Sigmoid colon (tissue), 7 donors: ENCODE results near the gene KLHL26. TPM values are rescaled to one million over a fixed set of nuclear protein-coding genes. Genes with fewer than 3 reads are reported as not detected.

Experiments
- DNase-seq: peaks from one replicate; pipeline ENCODE4 v3.0.0-alpha.2; 2019
- H3K27ac ChIP-seq, 4 donors: fragments of 200-600 bp; sonication (generic); one replicate each; pipeline ENCODE4 v1.5.1; 2016 to 2019; ENCODE audit warnings: mild to moderate bottlenecking in 1 of 4
- H3K27me3 ChIP-seq, 3 donors: fragments of 200-600 bp; sonication (generic); one replicate each; pipeline ENCODE4 v1.5.1; 2019; ENCODE audit warnings: mild to moderate bottlenecking in 1 of 3
- H3K36me3 ChIP-seq, 4 donors: fragments of 200-600 bp; sonication (generic); one replicate each; pipeline ENCODE4 v1.5.1; 2016 to 2019
- H3K4me1 ChIP-seq, 4 donors: fragments of 200-600 bp; sonication (generic); one replicate each; pipeline ENCODE4 v1.5.1; 2017 to 2019
- H3K4me3 ChIP-seq, 4 donors: fragments of 200-600 bp; sonication (generic); one replicate each; pipeline ENCODE4 v1.5.1; 2017 to 2019; ENCODE audit warnings: mild to moderate bottlenecking in 2 of 4, moderate library complexity in 1 of 4
- H3K9me3 ChIP-seq, 4 donors: fragments of 200-600 bp in 3 of 4; sonication (generic) in 3 of 4; one replicate each; pipeline versions ENCODE4 v1.5.1 to v1.6.1; 2013 to 2019
- CTCF ChIP-seq, 4 experiments: fragments of 450-650 bp in 3 of 4; fragments of 200-600 bp in 1 of 4; IDR thresholded peaks; one replicate each; pipeline ENCODE4 v1.5.1; 2016 to 2019; ENCODE audit warnings: antibody characterized with exemption in 4 of 4, mild to moderate bottlenecking in 3 of 4, moderate library complexity in 2 of 4
- EP300 ChIP-seq, 4 donors: sonication (generic); formaldehyde crosslinking; IDR thresholded peaks; one replicate each; pipeline ENCODE4 v1.6.1; 2017; ENCODE audit warnings: antibody characterized with exemption in 4 of 4
- POLR2A ChIP-seq, 2 donors: fragments of 450-650 bp; IDR thresholded peaks; one replicate each; pipeline ENCODE4 v1.6.1; 2016; ENCODE audit warnings: antibody characterized with exemption in 2 of 2, mild to moderate bottlenecking in 2 of 2, moderate library complexity in 2 of 2
- POLR2AphosphoS5 ChIP-seq, 4 donors: sonication (generic); formaldehyde crosslinking; IDR thresholded peaks; one replicate each; pipeline ENCODE4 v1.6.1; 2017; ENCODE audit warnings: antibody characterized with exemption in 4 of 4
- whole genome bisulfite sequencing, 2 donors: extraction: QIAGEN DNeasy Blood & Tissue Kit; methylation state at CpG; one replicate each; pipeline ENCODE4 v1.1.7; 2013; 5-methylcytosine and 5-hydroxymethylcytosine counted together
- intact Hi-C: fragments of 100-400 bp; cut with DNase I; formaldehyde crosslinking; loops from one replicate; pipeline ENCODE4 v1.15.1; 2023
- polyA plus RNA-seq, 3 donors: library from polyadenylated mRNA; stranded (reverse); fragments of 200-250 nt; gene quantifications; one replicate each; pipeline ENCODE4 v1.2.3, GENCODE V29; 2013
- total RNA-seq, 4 donors: library from RNA; depleted of rRNA; stranded (reverse); fragments of >200 nt; gene quantifications; one replicate each; pipeline ENCODE4 v1.1.0, GENCODE V29; 2016
- donor health status: healthy with polysubstance abuse.
- donor health status: Bipolar disorder and iron deficiency.
- donor health status: healthy.

The KLHL26 gene
- total and polyA plus RNA-seq, 7 donors = 1.6 to 8.3 (median 4.8) TPM

DNA sequence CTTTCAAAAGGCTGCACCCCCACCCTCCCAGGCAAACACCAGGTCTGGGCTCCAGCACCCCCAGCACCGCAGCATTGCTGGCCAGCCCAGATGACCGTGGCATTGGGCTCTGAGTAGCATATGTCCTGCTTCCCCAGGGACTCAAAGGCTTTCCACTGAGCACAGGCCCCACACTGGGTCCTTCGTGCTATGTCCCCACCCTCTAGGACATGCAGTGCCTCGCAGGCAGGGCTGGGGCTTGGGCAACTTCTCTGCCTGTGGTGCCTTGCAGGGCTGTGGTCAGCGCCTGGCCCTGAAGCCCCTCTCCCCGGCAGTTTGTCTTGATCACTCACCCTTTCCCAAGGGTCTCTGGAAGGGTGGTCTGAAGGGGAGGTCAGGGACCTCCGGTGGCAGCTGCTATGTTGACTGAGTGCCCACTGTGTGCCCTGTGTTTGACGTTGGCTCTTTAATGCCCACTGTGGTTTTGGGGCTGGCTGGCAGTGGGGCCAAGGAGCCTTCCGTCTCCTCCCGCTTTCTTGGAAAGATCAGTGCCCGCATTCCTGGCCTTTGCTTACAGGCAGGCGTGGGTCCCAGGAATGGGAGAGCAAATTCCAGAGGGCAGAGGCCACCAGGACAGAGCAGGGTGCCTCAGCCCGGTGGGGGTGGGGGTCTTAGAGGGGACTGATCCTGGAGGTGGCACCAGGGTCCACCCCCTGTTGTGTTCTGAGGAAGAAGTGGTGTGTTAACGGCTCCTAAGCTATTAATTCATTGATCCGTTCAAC lies 26.3 kb downstream of the KLHL26 start:
- peaks cover 0 to 19% (median 10%) of the 10 kb centered on the region in 4 donors for H3K36me3 ChIP-seq
- TF ChIP-seq EP300 (IDR thresholded peaks at IDR 0.05) = no peak
- TF ChIP-seq POLR2AphosphoS5 (IDR thresholded peaks at IDR 0.05) = no peak
- no peak for TF ChIP-seq CTCF (IDR thresholded peaks at IDR 0.05)
- no peak for TF ChIP-seq POLR2A (IDR thresholded peaks at IDR 0.05)
- H3K27me3 ChIP-seq = no peaks in the 10 kb centered on the region
- H3K27ac ChIP-seq = peak overlapping the region; percentile 63 to 84 (median 78)
- H3K4me1 ChIP-seq = peaks cover 0 to 65% (median 55%) of the 10 kb centered on the region in 4 donors
- no peak overlapping the region for H3K4me3 ChIP-seq
- WGBS, 2 donors = 84 to 86% methylated on average over 15 of the region's 15 CpGs
- DNase-seq = no peak
- H3K9me3 ChIP-seq = no peaks in the 10 kb centered on the region
- intact Hi-C loops = no loop called here

- Histone ChIP-seq H3K36me3 (peaks cover 8 to 27% (median 19%) of the 10 kb centered on the region in 4 donors), H3K4me3 (no peak overlapping the region), H3K27ac (peak overlapping the region; percentile 63 to 84 (median 78)), H3K9me3 (no peaks in the 10 kb centered on the region), H3K4me1 (peaks cover 0 to 60% (median 53%) of the 10 kb centered on the region in 4 donors), H3K27me3 (no peaks in the 10 kb centered on the region)
- no peak for DNase-seq
- TF ChIP-seq EP300 (IDR thresholded peaks at IDR 0.05) = no peak
- TF ChIP-seq POLR2A (IDR thresholded peaks at IDR 0.05) = no peak
- TF ChIP-seq POLR2AphosphoS5 (IDR thresholded peaks at IDR 0.05) = no peak
- no peak for TF ChIP-seq CTCF (IDR thresholded peaks at IDR 0.05)
- WGBS, 2 donors = 63 to 88% methylated on average over 14 of the region's 14 CpGs
- intact Hi-C loops = no loop called here
Measured at GRCh38 chr19:18663940-18664530, 27.2 kb downstream of the KLHL26 start.

- Histone ChIP-seq H3K9me3 (no peaks in the 10 kb centered on the region), H3K4me1 (peaks cover 0 to 43% (median 37%) of the 10 kb centered on the region in 4 donors), H3K4me3 (peak overlapping the region in 1 of 4 donors; percentile 18), H3K27me3 (no peaks in the 10 kb centered on the region), H3K27ac (peak overlapping the region; percentile 73 to 84 (median 78)), H3K36me3 (peaks cover 12 to 38% (median 25%) of the 10 kb centered on the region in 4 donors)
- WGBS, 2 donors = 87 to 94% methylated on average over 22 of the region's 22 CpGs
- TF ChIP-seq CTCF (IDR thresholded peaks at IDR 0.05) (no peak), POLR2AphosphoS5 (IDR thresholded peaks at IDR 0.05) (no peak), POLR2A (IDR thresholded peaks at IDR 0.05) (no peak), EP300 (IDR thresholded peaks at IDR 0.05) (no peak)
- intact Hi-C loops = no loop called here
- no peak for DNase-seq
Measured at GRCh38 chr19:18665771-18666202, 29.0 kb downstream of the KLHL26 start.

GRCh38 chr19:18666317-18666716 lies 29.5 kb downstream of the KLHL26 start:
- H3K36me3 ChIP-seq = peaks cover 12 to 42% (median 25%) of the 10 kb centered on the region in 4 donors
- WGBS, 2 donors = 74 to 86% methylated on average over 12 of the region's 12 CpGs

More at GRCh38 chr19:18666317-18666716, 29.5 kb downstream of the KLHL26 start:
- Histone ChIP-seq H3K4me1 (peaks cover 0 to 43% (median 33%) of the 10 kb centered on the region in 4 donors), H3K4me3 (peak overlapping the region in 1 of 4 donors; percentile 18), H3K9me3 (no peaks in the 10 kb centered on the region), H3K27ac (peak overlapping the region; percentile 73 to 84 (median 78)), H3K27me3 (no peaks in the 10 kb centered on the region)
- no peak for DNase-seq
- intact Hi-C loops = no loop called here
- TF ChIP-seq POLR2A (IDR thresholded peaks at IDR 0.05) = no peak
- TF ChIP-seq CTCF (IDR thresholded peaks at IDR 0.05) = no peak
- TF ChIP-seq POLR2AphosphoS5 (IDR thresholded peaks at IDR 0.05) = no peak
- no peak for TF ChIP-seq EP300 (IDR thresholded peaks at IDR 0.05)
